HL-60 (cell line): ENCODE measurements around the gene TMEM108.

Experiments used
- GABPA ChIP-seq: IDR thresholded peaks from 2 replicates; pipeline ENCODE4 v1.6.1; 2012; ENCODE audit warnings: low read depth
- POLR2AphosphoS5 ChIP-seq: IDR thresholded peaks from 2 replicates; pipeline ENCODE4 v1.6.1; 2012; ENCODE audit warnings: low read depth
- REST ChIP-seq: IDR thresholded peaks from 2 replicates; pipeline ENCODE4 v1.6.1; 2012; ENCODE audit warnings: low read depth; ENCODE audit not compliant: insufficient replicate concordance
- TF ChIP-seq, protein P1 (sequence below): IDR thresholded peaks from one replicate; pipeline ENCODE4 v1.5.1; 2011; ENCODE audit warnings: low read length, control low read depth, inconsistent platforms; ENCODE audit not compliant: insufficient read depth

GRCh38 chr3:133264920-133265319 is 226.7 kb downstream of the TMEM108 start:
- TF ChIP-seq, protein P1, sequence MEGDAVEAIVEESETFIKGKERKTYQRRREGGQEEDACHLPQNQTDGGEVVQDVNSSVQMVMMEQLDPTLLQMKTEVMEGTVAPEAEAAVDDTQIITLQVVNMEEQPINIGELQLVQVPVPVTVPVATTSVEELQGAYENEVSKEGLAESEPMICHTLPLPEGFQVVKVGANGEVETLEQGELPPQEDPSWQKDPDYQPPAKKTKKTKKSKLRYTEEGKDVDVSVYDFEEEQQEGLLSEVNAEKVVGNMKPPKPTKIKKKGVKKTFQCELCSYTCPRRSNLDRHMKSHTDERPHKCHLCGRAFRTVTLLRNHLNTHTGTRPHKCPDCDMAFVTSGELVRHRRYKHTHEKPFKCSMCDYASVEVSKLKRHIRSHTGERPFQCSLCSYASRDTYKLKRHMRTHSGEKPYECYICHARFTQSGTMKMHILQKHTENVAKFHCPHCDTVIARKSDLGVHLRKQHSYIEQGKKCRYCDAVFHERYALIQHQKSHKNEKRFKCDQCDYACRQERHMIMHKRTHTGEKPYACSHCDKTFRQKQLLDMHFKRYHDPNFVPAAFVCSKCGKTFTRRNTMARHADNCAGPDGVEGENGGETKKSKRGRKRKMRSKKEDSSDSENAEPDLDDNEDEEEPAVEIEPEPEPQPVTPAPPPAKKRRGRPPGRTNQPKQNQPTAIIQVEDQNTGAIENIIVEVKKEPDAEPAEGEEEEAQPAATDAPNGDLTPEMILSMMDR = no peak
- no peak for TF ChIP-seq POLR2AphosphoS5
- TF ChIP-seq REST = no peak
- no peak for TF ChIP-seq GABPA
